Stimulated activated memory B cell treated with anti-CD40 and anti-IgM and Interleukin-4, amounts not matched to agents 10 μg/mL and 1 μg/mL and 100 μg/mL, for 72 hours (primary cell): ENCODE measurements around the gene CBLB.
A peak's percentile ranks its signal among the peaks of the same experiment; 100 is the strongest.

Experiments used
- ATAC-seq: fragments of 150-1000 bp; cut with Tn5 transposase; 2 replicates; pipeline ENCODE4 v1.10.0; 2021
- H3K27ac Mint-ChIP-seq: one replicate; pipeline ENCODE4 v1.8.0; 2022; ENCODE audit warnings: mild to moderate bottlenecking, mixed read lengths
- H3K27me3 Mint-ChIP-seq: one replicate; pipeline ENCODE4 v1.8.0; 2022; ENCODE audit warnings: mixed read lengths
- H3K36me3 Mint-ChIP-seq: one replicate; pipeline ENCODE4 v1.8.0; 2022; ENCODE audit warnings: mixed read lengths
- H3K4me1 Mint-ChIP-seq: one replicate; pipeline ENCODE4 v1.8.0; 2022; ENCODE audit warnings: mixed read lengths
- H3K4me3 Mint-ChIP-seq: one replicate; pipeline ENCODE4 v1.8.0; 2022; ENCODE audit warnings: mild to moderate bottlenecking, moderate library complexity, mixed read lengths
- H3K9me3 Mint-ChIP-seq: one replicate; pipeline ENCODE4 v1.8.0; 2022; ENCODE audit warnings: mixed read lengths

The CBLB gene

DNA sequence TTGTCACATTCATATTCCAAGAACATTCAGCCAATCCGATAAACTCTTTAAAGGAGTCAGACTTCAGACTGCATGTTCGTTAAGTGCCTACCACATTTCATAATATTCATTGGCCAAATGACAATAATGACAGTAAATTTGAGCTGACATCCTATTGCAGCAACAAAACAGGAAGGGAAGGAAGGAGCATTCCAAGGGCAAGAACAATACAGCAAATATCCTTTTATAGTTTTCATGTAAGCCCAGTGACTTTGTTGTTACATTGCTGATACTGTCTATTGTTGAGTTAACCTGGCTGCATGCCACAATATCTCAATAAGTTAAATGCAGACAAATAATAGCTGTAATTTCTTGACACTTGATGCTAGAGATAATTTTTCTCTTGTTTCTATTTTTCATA lies 16.4 kb upstream of the CBLB start:
- Mint-ChIP-seq H3K4me1 (no peaks in the 10 kb centered on the region), H3K36me3 (no peaks in the 10 kb centered on the region), H3K27ac (no peak overlapping the region), H3K27me3 (no peaks in the 10 kb centered on the region), H3K9me3 (no peaks in the 10 kb centered on the region), H3K4me3 (no peak overlapping the region)
- ATAC-seq, result no peak

DNA sequence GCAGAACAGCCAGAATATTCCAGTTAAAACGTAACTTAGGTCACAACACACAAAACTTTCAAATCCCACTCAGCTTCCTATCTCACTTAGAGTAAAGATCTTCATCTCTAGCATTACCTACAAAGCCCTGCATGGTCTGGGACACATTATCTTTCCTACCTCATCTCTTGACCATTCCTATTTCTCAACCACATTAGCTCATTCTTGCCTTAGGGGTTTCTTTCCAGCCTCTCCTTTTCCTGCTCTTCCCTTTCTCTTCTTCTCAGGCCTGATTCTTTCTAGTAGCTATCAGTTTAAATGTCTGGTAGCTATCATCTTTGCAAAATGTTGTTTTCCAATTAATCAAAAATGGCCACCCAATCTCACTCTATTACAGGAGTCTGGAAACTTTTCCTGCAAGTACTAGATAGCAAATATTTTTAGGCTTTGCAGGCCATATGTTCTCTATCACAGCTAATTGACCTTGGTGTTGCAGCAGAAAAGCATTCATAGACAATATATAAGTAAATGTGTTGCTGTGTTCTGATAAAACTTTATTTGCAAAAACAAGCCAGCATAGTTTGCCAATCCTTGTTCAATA lies 15.1 kb upstream of the CBLB start:
- H3K9me3 Mint-ChIP-seq, result no peaks in the 10 kb centered on the region
- ATAC-seq, result no peak
- no peaks in the 10 kb centered on the region for H3K36me3 Mint-ChIP-seq
- no peaks in the 10 kb centered on the region for H3K27me3 Mint-ChIP-seq
- H3K27ac Mint-ChIP-seq, result no peak overlapping the region
- H3K4me1 Mint-ChIP-seq, result no peaks in the 10 kb centered on the region
- no peak overlapping the region for H3K4me3 Mint-ChIP-seq

DNA sequence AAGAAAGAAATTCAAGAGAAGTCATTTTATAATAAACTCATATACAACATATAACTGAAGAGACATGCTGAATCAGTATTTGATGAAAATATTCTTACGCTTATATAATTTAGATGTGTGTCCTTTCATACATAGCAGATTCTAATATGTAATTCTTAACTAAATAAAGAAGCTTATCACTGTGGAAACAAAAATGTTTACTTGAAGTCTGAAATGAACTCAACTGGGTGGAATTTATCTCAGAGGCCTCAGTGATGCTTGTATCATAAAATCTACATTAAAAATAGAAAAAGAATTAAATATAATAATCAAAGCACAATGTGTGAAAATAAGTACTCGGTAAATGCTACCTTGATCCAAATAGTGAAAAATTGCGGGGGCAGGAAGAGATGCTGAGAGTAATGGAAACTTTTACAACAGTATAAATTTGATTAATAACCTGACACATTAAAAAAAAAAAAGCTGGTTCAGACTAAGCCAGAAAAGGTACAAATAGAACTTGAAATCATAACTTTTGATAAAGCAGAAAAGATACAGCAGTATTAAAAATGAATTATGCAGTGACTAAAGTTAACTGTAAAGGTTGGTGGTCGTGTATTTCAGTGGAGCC lies 12.0 kb upstream of the CBLB start:
- Mint-ChIP-seq H3K27me3 (no peaks in the 10 kb centered on the region), H3K4me1 (peaks cover 17% of the 10 kb centered on the region), H3K9me3 (no peaks in the 10 kb centered on the region), H3K27ac (no peak overlapping the region), H3K4me3 (no peak overlapping the region), H3K36me3 (no peaks in the 10 kb centered on the region)
- no peak for ATAC-seq

GRCh38 chr3:105878061-105878460 lies 9.2 kb upstream of the CBLB start:
- no peaks in the 10 kb centered on the region for H3K9me3 Mint-ChIP-seq
- H3K4me3 Mint-ChIP-seq, result no peak overlapping the region
- H3K4me1 Mint-ChIP-seq, result peaks cover 19% of the 10 kb centered on the region
- no peak for ATAC-seq
- H3K27ac Mint-ChIP-seq, result no peak overlapping the region
- H3K27me3 Mint-ChIP-seq, result no peaks in the 10 kb centered on the region
- H3K36me3 Mint-ChIP-seq, result no peaks in the 10 kb centered on the region

DNA sequence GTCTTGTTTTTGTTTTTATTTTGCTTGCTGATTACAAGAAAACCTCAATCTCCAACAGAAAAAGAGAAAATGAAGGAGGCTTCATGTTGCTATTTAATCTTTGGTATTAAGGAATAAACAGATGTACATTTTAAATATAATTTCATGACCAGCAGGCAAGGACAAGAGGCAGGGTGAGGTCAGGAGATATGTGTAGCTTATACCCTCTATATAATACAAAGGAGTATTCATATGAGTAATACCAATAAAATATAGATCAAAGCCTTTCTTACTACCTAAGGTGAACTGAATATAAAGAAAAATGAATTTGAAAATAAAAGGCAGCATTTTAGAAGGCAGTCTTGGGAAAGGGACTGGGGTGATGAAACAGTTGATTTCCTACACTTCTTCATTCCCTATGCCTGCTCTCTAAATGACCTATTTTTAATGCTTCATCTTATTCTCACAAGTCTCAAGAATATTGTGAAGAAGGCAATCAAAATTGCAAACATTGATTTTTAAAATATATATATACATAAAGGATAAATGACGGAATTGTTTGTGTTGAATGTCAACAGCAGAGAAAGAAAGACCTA lies 8.6 kb upstream of the CBLB start:
- Mint-ChIP-seq H3K27ac (peak overlapping the region; percentile 81), H3K4me1 (peaks cover 19% of the 10 kb centered on the region), H3K27me3 (no peaks in the 10 kb centered on the region), H3K4me3 (peak overlapping the region; percentile 6), H3K36me3 (no peaks in the 10 kb centered on the region), H3K9me3 (no peaks in the 10 kb centered on the region)
- no peak for ATAC-seq

GRCh38 chr3:105876780-105877327 lies 8.0 kb upstream of the CBLB start:
- Mint-ChIP-seq H3K27ac (peak overlapping the region; percentile 81), H3K4me1 (peaks cover 19% of the 10 kb centered on the region), H3K36me3 (no peaks in the 10 kb centered on the region), H3K9me3 (no peaks in the 10 kb centered on the region), H3K27me3 (no peaks in the 10 kb centered on the region), H3K4me3 (peak overlapping the region; percentile 6)
- peak; percentile 80 for ATAC-seq

DNA sequence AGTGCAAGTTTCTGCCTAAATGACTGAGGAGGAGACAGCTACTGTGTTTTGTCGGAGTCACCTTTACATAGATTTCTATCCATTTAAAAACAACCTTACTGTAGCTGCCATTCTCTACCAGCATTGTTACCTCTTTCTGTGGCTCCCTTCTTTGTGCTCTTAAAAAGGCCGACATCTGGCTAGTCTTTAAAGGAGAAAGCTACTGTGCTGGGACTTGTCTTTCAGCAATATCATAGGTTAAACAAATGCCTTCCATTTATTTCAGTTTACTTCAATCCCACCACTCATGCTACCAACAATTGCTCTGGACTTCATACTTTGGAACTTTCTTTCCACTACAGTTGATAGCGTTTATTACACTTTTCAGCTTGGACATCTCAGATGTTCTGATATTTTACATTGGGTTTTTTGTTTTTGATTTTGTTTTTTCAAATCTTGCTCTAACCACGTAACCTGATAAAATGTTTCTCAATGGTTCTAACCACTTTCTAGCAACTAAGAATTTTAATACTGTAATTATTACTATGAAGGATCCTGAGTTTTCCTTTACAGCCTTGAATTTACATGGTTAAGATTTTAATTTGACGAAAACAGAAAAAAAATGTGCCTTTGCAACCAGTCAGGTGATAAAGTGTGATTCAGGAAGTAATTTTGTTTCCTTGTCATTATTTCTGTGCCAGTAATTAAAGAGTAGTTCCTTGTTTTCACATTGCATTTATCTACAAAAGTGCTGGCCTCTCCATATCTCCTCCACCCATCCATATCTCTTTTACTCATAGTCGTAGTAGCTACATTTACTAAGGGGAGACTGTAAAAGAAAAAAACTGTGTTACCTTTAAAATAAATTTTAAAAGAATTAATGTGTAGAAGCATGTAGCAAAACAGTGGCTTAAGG lies 1.3 kb upstream of the CBLB start:
- Mint-ChIP-seq H3K4me3 (peak overlapping the region; percentile 93), H3K9me3 (no peaks in the 10 kb centered on the region)

DNA sequence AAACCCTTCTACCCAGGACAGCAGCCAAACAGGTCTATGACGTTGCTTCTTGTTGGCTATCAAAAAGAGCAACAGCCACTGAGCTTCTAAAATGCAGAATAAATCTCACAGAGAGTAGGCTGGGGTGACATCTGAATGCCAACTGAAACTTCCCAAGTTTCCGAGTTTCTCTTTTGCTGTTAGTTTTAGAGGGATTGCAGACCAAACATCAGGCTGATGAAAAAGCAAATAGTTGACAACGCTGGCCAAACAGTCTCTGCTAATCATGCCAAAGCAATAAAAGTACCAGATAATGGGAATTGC lies 670 bp upstream of the CBLB start:
- Mint-ChIP-seq H3K4me1 (peaks cover 30% of the 10 kb centered on the region), H3K9me3 (no peaks in the 10 kb centered on the region), H3K4me3 (peak overlapping the region; percentile 93), H3K36me3 (no peaks in the 10 kb centered on the region), H3K27ac (peak overlapping the region; percentile 90), H3K27me3 (no peaks in the 10 kb centered on the region)
- no peak for ATAC-seq

More for the DNA sequence above, 1.3 kb upstream of the CBLB start:
- H3K27ac Mint-ChIP-seq, result peak overlapping the region; percentile 90
- H3K27me3 Mint-ChIP-seq, result no peaks in the 10 kb centered on the region
- no peak for ATAC-seq
- H3K36me3 Mint-ChIP-seq, result no peaks in the 10 kb centered on the region
- peaks cover 30% of the 10 kb centered on the region for H3K4me1 Mint-ChIP-seq

GRCh38 chr3:105868431-105868741 lies 426 bp downstream of the CBLB start:
- Mint-ChIP-seq H3K9me3 (no peaks in the 10 kb centered on the region), H3K4me3 (peak overlapping the region; percentile 93), H3K27ac (peak overlapping the region; percentile 90), H3K27me3 (no peaks in the 10 kb centered on the region), H3K36me3 (no peaks in the 10 kb centered on the region), H3K4me1 (peaks cover 30% of the 10 kb centered on the region)
- ATAC-seq, result peak; percentile 44

DNA sequence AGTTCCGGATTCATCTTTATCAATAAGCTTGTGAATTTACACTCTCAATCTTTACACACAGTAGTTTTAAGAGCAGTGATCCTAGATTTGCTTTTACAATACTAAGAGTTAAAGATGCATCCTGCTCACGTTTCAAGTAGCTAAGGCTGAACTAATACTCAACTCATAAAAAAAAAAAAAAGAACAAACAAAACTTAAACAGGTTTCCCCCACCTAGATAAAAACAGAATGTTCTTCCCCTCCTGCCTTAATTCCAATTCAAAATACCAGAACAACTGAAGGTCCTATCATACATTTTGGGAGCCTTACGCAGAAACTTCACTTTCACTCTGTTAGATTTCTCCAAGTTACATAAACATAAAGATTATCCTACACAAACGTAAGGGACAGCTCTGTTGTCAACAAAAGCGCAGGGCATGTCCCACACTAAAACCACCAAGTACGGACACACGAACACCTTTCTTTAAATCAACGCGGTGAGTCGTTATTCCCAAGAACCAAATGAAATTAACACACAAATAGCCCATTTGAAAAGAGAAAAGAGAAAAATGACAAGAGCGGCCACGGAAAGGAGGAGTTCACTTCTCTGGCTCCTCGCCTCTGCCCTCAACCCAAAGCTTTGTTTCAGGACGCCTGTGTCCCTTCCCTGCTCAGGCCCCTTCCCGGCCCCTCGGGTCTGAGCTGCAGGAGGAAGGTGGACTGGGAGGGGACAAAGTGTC lies 941 bp downstream of the CBLB start:
- no peak for ATAC-seq
- Mint-ChIP-seq H3K27ac (peak overlapping the region; percentile 90), H3K27me3 (no peaks in the 10 kb centered on the region), H3K9me3 (no peaks in the 10 kb centered on the region), H3K4me1 (peaks cover 30% of the 10 kb centered on the region), H3K36me3 (no peaks in the 10 kb centered on the region), H3K4me3 (peak overlapping the region; percentile 93)

DNA sequence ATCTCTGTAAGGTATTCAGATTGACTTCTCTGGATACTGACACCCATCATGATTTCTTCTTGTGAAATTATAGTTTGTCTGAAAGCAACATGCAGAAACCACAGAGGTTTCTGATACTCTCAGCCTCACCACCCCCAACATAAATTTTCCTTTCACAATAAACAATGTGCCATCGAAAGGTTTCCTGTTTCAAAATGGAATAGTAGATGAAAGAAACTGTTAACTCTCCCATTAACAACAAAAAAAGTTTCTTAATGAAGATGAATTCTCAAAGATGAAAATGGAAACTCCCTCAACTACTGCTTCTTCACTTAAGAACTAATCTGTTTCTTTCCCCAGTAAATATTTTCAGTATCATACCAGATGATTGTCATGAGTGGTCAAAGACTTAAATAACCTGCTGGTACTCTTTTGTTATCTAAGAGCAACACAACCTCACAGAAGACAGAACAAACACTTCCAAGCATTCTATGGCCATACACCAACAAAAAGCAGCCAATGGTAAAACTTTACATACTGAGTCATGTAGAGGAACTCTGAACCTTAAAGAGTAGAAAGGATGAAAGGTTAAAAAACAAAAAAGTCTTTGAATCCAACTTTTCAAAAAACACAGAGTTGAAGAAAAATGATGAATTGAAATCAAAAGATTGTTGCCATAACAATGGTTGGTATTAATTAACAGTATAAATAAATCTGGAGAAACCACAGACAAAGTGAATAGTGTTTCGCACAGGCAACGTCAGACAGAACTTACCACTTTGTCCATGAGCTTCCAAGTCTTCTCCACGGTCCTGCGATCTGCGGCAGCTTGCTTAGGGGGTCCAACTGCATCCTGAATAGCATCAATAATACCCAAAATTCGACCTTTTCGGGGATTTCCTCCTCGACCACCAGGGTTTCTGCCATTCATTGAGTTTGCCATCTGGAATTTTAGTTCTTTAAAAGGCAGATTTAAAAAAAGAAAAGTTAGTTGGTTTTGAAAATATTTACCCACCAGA lies 1.9 kb downstream of the CBLB start:
- Mint-ChIP-seq H3K36me3 (no peaks in the 10 kb centered on the region), H3K4me1 (peaks cover 30% of the 10 kb centered on the region), H3K27ac (peak overlapping the region; percentile 90), H3K27me3 (no peaks in the 10 kb centered on the region), H3K9me3 (no peaks in the 10 kb centered on the region), H3K4me3 (peak overlapping the region; percentile 93)
- ATAC-seq, result no peak

- Mint-ChIP-seq H3K36me3 (no peaks in the 10 kb centered on the region), H3K4me3 (no peak overlapping the region), H3K4me1 (peaks cover 30% of the 10 kb centered on the region), H3K27ac (no peak overlapping the region), H3K9me3 (no peaks in the 10 kb centered on the region), H3K27me3 (no peaks in the 10 kb centered on the region)
- ATAC-seq, result no peak
Measured at GRCh38 chr3:105865867-105866350, 2.9 kb downstream of the CBLB start.

DNA sequence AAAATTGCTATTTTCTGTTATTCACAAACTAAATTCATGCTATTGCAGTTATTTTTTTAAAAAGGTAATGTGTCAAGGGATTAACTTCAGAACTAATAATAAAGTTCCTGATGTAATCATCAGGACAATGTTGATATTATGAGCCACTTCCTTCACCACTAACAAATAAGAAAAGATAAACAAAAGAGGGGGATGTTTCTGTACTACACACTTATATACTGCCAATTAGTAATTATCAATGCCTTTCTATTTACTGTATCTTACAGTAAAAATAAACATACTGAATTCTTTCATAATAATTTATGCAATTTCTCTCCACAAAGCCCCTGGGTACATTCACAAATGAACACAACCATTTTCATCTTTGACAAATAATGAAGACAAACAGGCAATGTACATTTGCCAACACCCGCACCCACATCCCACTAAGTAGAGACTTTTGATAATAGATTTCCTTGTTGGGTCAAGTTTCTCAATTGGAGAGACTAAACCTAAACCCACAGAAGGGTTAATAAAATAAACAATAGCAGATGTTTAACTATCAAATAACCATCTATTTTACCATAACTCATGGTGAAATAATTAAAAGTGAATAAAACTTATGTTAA lies 3.7 kb downstream of the CBLB start:
- Mint-ChIP-seq H3K9me3 (no peaks in the 10 kb centered on the region), H3K4me3 (no peak overlapping the region), H3K4me1 (peaks cover 25% of the 10 kb centered on the region), H3K27me3 (no peaks in the 10 kb centered on the region), H3K27ac (no peak overlapping the region), H3K36me3 (peaks cover 2% of the 10 kb centered on the region)
- ATAC-seq, result no peak

DNA sequence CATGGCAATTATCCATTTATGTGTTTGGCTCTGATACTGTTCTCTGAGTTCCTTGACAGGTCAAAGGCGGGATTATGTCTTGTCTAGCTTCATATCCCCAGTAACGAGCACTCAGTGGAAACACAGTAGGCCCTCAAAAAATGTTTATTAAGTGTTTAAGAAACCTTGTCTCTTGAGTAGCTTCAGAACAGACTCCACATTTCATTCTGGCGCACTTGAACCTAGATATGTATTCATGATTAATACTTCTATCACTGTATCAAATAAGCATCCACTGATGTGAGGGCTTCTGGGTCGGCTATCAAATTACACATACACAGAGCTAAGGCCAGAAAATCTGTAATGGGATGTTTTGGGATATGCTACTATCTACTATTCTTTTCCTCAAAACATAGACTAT lies 4.6 kb downstream of the CBLB start:
- Mint-ChIP-seq H3K9me3 (no peaks in the 10 kb centered on the region), H3K4me1 (peaks cover 19% of the 10 kb centered on the region), H3K36me3 (peaks cover 6% of the 10 kb centered on the region), H3K27me3 (no peaks in the 10 kb centered on the region), H3K4me3 (no peak overlapping the region), H3K27ac (no peak overlapping the region)
- no peak for ATAC-seq
